Endodermal cell (in vitro differentiated cells): ENCODE data around the gene LINC01488. TPM values are rescaled to one million over a fixed set of nuclear protein-coding genes. Genes with fewer than 3 reads are reported as not detected.

Source experiments
- DNase-seq: peaks from one replicate; pipeline ENCODE4 v3.0.0-alpha.2; 2017
- H3K27ac ChIP-seq: 2 replicates; pipeline ENCODE4 v1.5.1; 2013; ENCODE audit warnings: mild to moderate bottlenecking, low read depth, low read length, moderate library complexity
- H3K27me3 ChIP-seq: 2 replicates; pipeline ENCODE4 v1.6.1; 2013; ENCODE audit warnings: mild to moderate bottlenecking, low read length, moderate library complexity; ENCODE audit not compliant: insufficient read depth, control insufficient read depth, poor library complexity, severe bottlenecking
- H3K36me3 ChIP-seq: 2 replicates; pipeline ENCODE4 v1.7.0; 2013; ENCODE audit warnings: mild to moderate bottlenecking, low read length, moderate library complexity; ENCODE audit not compliant: control insufficient read depth, insufficient read depth
- H3K4me1 ChIP-seq: one replicate; pipeline ENCODE4 v1.7.0; 2013; ENCODE audit warnings: low read length; ENCODE audit not compliant: control insufficient read depth, insufficient read depth
- H3K4me3 ChIP-seq: 2 replicates; pipeline ENCODE4 v1.5.1; 2013; ENCODE audit warnings: mild to moderate bottlenecking, low read length, moderate library complexity
- H3K9ac ChIP-seq: 2 replicates; pipeline ENCODE4 v1.6.1; 2013; ENCODE audit warnings: mild to moderate bottlenecking, low read length, moderate library complexity; ENCODE audit not compliant: poor library complexity, severe bottlenecking; ENCODE audit errors: extremely low read depth
- H3K9me3 ChIP-seq: 2 replicates; pipeline ENCODE4 v1.6.1; 2013; ENCODE audit warnings: mild to moderate bottlenecking, low read length, moderate library complexity; ENCODE audit not compliant: control insufficient read depth
- H3K27ac Mint-ChIP-seq: 2 replicates; pipeline ENCODE4 v1.8.0; 2020; ENCODE audit warnings: mixed read lengths
- H3K27me3 Mint-ChIP-seq: 2 replicates; pipeline ENCODE4 v1.8.0; 2021; ENCODE audit warnings: mild to moderate bottlenecking, mixed read lengths; ENCODE audit not compliant: insufficient read depth
- H3K36me3 Mint-ChIP-seq: 2 replicates; pipeline ENCODE4 v1.8.0; 2020; ENCODE audit warnings: low read depth, mixed read lengths
- H3K4me1 Mint-ChIP-seq: 2 replicates; pipeline ENCODE4 v1.8.0; 2020; ENCODE audit warnings: mixed read lengths
- H3K4me3 Mint-ChIP-seq: 2 replicates; pipeline ENCODE4 v1.8.0; 2020; ENCODE audit warnings: mild to moderate bottlenecking, moderate library complexity, mixed read lengths
- H3K9me3 Mint-ChIP-seq: 2 replicates; pipeline ENCODE4 v1.8.0; 2020; ENCODE audit warnings: mild to moderate bottlenecking, mixed read lengths
- WGBS, 2 experiments: methylation state at CpG; one replicate each; pipeline versions ENCODE4 v1.1.5 to v1.1.7; 2013; ENCODE audit warnings: missing lambda C conversion rate in 2 of 2, mixed read lengths in 1 of 2; ENCODE audit not compliant: insufficient coverage in 1 of 2, insufficient read length in 1 of 2; 5-methylcytosine and 5-hydroxymethylcytosine counted together
- total RNA-seq, 2 donors: library from RNA; stranded (reverse); fragmentation: NEBNext Ultra II Directional in 1 of 2; extraction: Animal tissue kit (Norgen Biotek cat#: 25700) in 1 of 2; gene quantifications; 2 replicates in 1 of 2; 3 replicates in 1 of 2; pipeline ENCODE4 v1.2.1, GENCODE V29; 2021
- TF ChIP-seq, protein P1 (sequence below): fragments of 200-600 bp; sonication (generic); conservative IDR thresholded peaks from 2 replicates; pipeline ENCODE4 v1.5.0; 2021; ENCODE audit warnings: antibody characterized with exemption, mild to moderate bottlenecking

The LINC01488 gene
- total RNA-seq, 2 donors from 2014 or later, result not detected

DNA sequence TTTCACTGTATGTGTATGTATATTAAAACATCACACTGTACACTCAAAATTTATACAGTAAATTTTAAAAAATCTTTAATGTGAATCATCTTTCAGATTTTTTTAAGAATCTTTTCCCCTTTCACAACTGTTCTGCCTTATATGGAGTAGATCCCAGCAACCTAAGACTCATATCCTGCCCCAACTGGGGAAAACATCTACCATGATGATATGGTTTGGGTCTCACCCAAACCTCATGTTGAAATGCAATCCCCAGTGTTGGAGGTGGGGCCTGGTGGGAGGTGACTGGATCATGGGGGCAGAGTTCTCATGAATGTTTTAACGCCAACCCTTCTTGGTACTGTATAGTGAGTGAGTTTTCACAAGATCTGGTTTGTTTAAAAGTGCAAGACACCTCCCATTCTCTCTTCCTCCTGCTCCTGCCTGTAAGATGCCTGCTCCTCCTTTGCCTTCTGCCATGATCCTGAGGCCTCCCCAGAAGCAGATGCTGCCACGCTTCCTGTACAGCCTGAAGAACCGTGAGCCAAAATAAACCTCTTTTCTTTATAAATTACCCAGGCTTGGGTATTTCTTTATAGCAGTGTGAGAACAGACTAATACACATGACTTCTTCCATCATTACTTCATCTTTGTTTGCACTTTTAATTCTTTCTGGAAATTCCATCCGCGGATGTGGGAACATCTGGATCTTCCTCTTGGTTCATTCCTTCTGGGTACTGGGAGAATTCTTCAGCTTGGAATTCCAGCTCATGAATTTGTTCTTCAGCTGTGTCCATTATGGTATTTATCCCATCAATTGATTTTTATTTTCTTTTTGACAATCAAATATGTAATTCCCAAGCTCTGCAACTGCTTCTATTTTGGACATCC is 36.9 kb downstream of the LINC01488 start:
- H3K4me3 Mint-ChIP-seq, result no peak overlapping the region
- Histone ChIP-seq H3K27me3 (no peaks in the 10 kb centered on the region), H3K4me3 (no peak overlapping the region), H3K9me3 (no peaks in the 10 kb centered on the region), H3K4me1 (no peaks in the 10 kb centered on the region), H3K27ac (no peak overlapping the region), H3K36me3 (no peaks in the 10 kb centered on the region), H3K9ac (no peak overlapping the region)
- no peak overlapping the region for H3K27ac Mint-ChIP-seq
- TF ChIP-seq, protein P1, sequence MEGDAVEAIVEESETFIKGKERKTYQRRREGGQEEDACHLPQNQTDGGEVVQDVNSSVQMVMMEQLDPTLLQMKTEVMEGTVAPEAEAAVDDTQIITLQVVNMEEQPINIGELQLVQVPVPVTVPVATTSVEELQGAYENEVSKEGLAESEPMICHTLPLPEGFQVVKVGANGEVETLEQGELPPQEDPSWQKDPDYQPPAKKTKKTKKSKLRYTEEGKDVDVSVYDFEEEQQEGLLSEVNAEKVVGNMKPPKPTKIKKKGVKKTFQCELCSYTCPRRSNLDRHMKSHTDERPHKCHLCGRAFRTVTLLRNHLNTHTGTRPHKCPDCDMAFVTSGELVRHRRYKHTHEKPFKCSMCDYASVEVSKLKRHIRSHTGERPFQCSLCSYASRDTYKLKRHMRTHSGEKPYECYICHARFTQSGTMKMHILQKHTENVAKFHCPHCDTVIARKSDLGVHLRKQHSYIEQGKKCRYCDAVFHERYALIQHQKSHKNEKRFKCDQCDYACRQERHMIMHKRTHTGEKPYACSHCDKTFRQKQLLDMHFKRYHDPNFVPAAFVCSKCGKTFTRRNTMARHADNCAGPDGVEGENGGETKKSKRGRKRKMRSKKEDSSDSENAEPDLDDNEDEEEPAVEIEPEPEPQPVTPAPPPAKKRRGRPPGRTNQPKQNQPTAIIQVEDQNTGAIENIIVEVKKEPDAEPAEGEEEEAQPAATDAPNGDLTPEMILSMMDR, result no peak
- DNase-seq, result no peak
- H3K9me3 Mint-ChIP-seq, result peaks cover 10% of the 10 kb centered on the region
- peaks cover 7% of the 10 kb centered on the region for H3K27me3 Mint-ChIP-seq
- 65 to 75% methylated on average over 4 of the region's 5 CpGs for WGBS, 2 experiments
- H3K36me3 Mint-ChIP-seq, result no peaks in the 10 kb centered on the region
- peaks cover 15% of the 10 kb centered on the region for H3K4me1 Mint-ChIP-seq

DNA sequence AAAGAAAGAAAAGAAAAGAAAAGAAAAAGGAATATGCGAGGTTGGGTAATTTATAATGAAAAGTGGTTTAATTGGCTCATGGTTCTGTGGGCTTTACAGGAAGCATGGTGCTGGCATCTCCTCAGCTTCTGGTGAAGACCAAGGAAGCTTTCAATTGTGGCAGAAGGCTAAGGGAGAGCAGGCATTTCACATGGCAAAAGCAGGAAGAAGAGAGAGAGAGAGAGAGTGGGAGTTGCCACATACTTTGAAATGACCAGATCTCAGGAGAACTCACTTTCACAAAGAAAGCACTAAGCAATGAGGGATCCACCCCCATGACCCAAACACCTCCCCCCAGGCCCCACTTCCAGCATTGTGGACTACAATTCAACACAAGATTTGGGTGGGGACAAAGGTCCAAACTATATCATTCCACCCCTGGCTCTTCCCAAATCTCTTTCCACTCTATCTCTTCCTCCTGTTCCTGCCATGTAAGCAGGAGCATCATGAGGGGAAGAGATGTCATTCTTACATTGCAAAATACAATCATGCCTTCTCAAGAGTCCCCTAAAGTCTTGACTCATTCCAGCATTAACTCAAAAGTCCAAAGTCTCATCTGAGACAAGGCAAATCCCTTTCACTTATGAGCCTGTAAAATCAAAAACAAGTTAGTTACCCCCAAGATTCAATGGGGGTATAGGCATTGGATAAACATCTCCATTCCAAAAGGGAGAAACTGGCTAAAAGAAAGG is 38.9 kb downstream of the LINC01488 start:
- H3K4me1 ChIP-seq, result no peaks in the 10 kb centered on the region
- no peak overlapping the region for H3K4me3 Mint-ChIP-seq

DNA sequence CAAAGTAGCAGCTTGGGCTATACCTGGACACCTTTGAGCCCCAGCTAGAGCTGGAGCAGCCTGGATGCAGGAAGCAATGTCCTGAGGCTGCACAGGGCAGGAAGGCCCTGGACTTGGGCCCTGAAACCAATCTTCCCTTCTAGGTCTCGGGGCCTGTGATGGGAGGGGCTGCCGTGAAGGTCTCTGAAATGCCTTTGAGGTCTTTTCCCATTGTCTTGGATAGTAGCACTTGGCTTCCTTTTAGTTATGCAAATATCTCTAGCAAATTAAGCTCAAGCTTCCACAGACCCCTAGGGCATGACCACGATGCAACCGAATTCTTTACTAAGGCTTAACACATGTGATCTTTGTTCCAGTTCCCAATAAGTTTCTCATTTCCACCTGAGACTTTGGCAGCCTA is 40.0 kb downstream of the LINC01488 start:
- 14 to 20% methylated on average over 4 of the region's 4 CpGs for whole genome bisulfite sequencing, 2 experiments
- H3K4me1 ChIP-seq, result no peaks in the 10 kb centered on the region
- TF ChIP-seq, protein P1, result no peak
- H3K36me3 ChIP-seq, result no peaks in the 10 kb centered on the region
- no peak overlapping the region for H3K9ac ChIP-seq
- H3K27ac ChIP-seq, result no peak overlapping the region
- peaks cover 20% of the 10 kb centered on the region for H3K4me1 Mint-ChIP-seq
- H3K4me3 ChIP-seq, result no peak overlapping the region
- DNase-seq, result peak; percentile 88
- H3K9me3 ChIP-seq, result no peaks in the 10 kb centered on the region
- peaks cover 7% of the 10 kb centered on the region for H3K9me3 Mint-ChIP-seq
- no peaks in the 10 kb centered on the region for H3K27me3 ChIP-seq
- H3K4me3 Mint-ChIP-seq, result no peak overlapping the region
- H3K27me3 Mint-ChIP-seq, result peaks cover 7% of the 10 kb centered on the region
- no peaks in the 10 kb centered on the region for H3K36me3 Mint-ChIP-seq
- H3K27ac Mint-ChIP-seq, result peak overlapping the region; percentile 36

More for the DNA sequence above, 38.9 kb downstream of the LINC01488 start:
- WGBS, 2 experiments, result 88 to 93% methylated on average over 1 of the region's 1 CpG
- H3K9me3 Mint-ChIP-seq, result peaks cover 10% of the 10 kb centered on the region
- Histone ChIP-seq H3K4me3 (no peak overlapping the region), H3K9ac (no peak overlapping the region), H3K9me3 (no peaks in the 10 kb centered on the region), H3K27ac (no peak overlapping the region), H3K27me3 (no peaks in the 10 kb centered on the region), H3K36me3 (no peaks in the 10 kb centered on the region)
- no peaks in the 10 kb centered on the region for H3K36me3 Mint-ChIP-seq
- H3K27ac Mint-ChIP-seq, result no peak overlapping the region
- no peak for DNase-seq
- H3K4me1 Mint-ChIP-seq, result peaks cover 20% of the 10 kb centered on the region
- peaks cover 7% of the 10 kb centered on the region for H3K27me3 Mint-ChIP-seq
- TF ChIP-seq, protein P1, result no peak
